HepG2 (cell line): Measurements from ENCODE around the gene ZNRF4. TPM values are rescaled to one million over a fixed set of nuclear protein-coding genes. Genes with fewer than 3 reads are reported as not detected.

Experiments used
- ATAC-seq: fragments of 200-7000 bp; cut with Tn5 transposase; 3 replicates; pipeline ENCODE4 v1.9.1; 2020; ENCODE audit warnings: mild to moderate bottlenecking, moderate library complexity
- BruUV-seq: library from RNA; stranded (reverse); fragments of 400-500 nt; replicated peaks from 2 replicates; lab custom pipeline; 2021; lab: Mats Ljungman, UMichigan
- CTCF ChIA-PET: fragments of 300-600 bp; formaldehyde crosslinking; extraction: SDS; loops from one replicate; lab custom pipeline; 2021; ENCODE audit warnings: low total read pairs, inconsistent platforms, low intra/inter-chr PET ratio; lab: Yijun Ruan, JAX
- POLR2A ChIA-PET: fragments of 350-600 bp; sonication (Branson Sonifier 250); formaldehyde crosslinking; loops from one replicate; lab custom pipeline; 2020; ENCODE audit warnings: antibody characterized with exemption, inconsistent platforms; lab: Yijun Ruan, JAX
- DNase-seq: peaks from one replicate; pipeline ENCODE4 v3.0.0-alpha.2; 2015; ENCODE audit warnings: low spot score
- FAIRE-seq: peaks from 3 replicates; lab custom pipeline; 2011; peaks lifted over from hg19 to GRCh38; lab: Jason Lieb, UNC
- H2AFZ ChIP-seq: one replicate; pipeline ENCODE4 v1.6.1; 2011; ENCODE audit warnings: low read length, inconsistent platforms
- H3K27ac ChIP-seq: fragments of 300-600 bp; 3 replicates; pipeline ENCODE4 v1.8.0; 2011; ENCODE audit warnings: mixed run types, mild to moderate bottlenecking, mixed read lengths, low read length, inconsistent platforms; ENCODE audit not compliant: insufficient read depth; ENCODE audit errors: extremely low read length
- H3K27me3 ChIP-seq, 2 experiments: fragments of 200-600 bp in 1 of 2; 2 replicates in 1 of 2; 3 replicates in 1 of 2; pipeline versions ENCODE4 v1.6.0 to v1.8.0; 2011; ENCODE audit warnings: low read length in 2 of 2, mild to moderate bottlenecking in 2 of 2, moderate library complexity in 2 of 2, inconsistent platforms in 1 of 2; ENCODE audit not compliant: insufficient read depth in 2 of 2, control insufficient read depth in 1 of 2
- H3K36me3 ChIP-seq, 2 experiments: fragments of 200-600 bp in 1 of 2; replicated peaks in 1 of 2; 2 replicates in 1 of 2; 3 replicates in 1 of 2; pipeline versions ENCODE4 v1.5.1 to v1.8.0; 2011; ENCODE audit warnings: low read length in 2 of 2, inconsistent platforms in 1 of 2; ENCODE audit not compliant: insufficient read depth in 2 of 2, control insufficient read depth in 1 of 2
- H3K4me1 ChIP-seq: 2 replicates; pipeline ENCODE4 v1.5.1; 2012; ENCODE audit warnings: low read length, inconsistent platforms; ENCODE audit not compliant: insufficient read depth
- H3K4me2 ChIP-seq: 2 replicates; pipeline ENCODE4 v1.6.0; 2011; ENCODE audit warnings: low read depth, low read length, inconsistent platforms
- H3K4me3 ChIP-seq, 3 experiments: fragments of 200-600 bp in 1 of 3; sonication (generic), shearing (Covaris generic) in 1 of 3; replicated peaks in 1 of 3; 2 replicates each; pipeline ENCODE4 v1.5.1; 2011 to 2016; ENCODE audit warnings: low read length in 3 of 3, inconsistent platforms in 2 of 3, low read depth in 2 of 3, mild to moderate bottlenecking in 2 of 3, control low read depth in 1 of 3, mixed read lengths in 1 of 3; ENCODE audit not compliant: insufficient read depth in 1 of 3
- H3K79me2 ChIP-seq: one replicate; pipeline ENCODE4 v1.6.1; 2011; ENCODE audit warnings: low read length, inconsistent platforms; ENCODE audit not compliant: insufficient read depth
- H3K9ac ChIP-seq: 2 replicates; pipeline ENCODE4 v1.6.0; 2011; ENCODE audit warnings: mild to moderate bottlenecking, low read depth, low read length, inconsistent platforms; ENCODE audit not compliant: insufficient read depth
- H3K9me3 ChIP-seq: 2 replicates; pipeline ENCODE4 v1.5.1; 2012; ENCODE audit warnings: mild to moderate bottlenecking, low read length
- H4K20me1 ChIP-seq: 2 replicates; pipeline ENCODE4 v1.6.0; 2011; ENCODE audit warnings: inconsistent platforms, mild to moderate bottlenecking, low read length, moderate library complexity; ENCODE audit not compliant: insufficient read depth
- FOXK2 ChIP-seq: fragments of 450-650 bp; IDR thresholded peaks from 2 replicates; pipeline ENCODE4 v1.6.1; 2016
- FOXO4 ChIP-seq: sonication (generic); formaldehyde crosslinking; conservative IDR thresholded peaks from 2 replicates; pipeline ENCODE4 v1.8.1; 2023; ENCODE audit warnings: missing genetic modification reagents
- KDM4B ChIP-seq: sonication (generic); formaldehyde crosslinking; IDR thresholded peaks from 2 replicates; pipeline ENCODE4 v1.4.0; 2020; ENCODE audit warnings: missing genetic modification reagents
- KLF12 ChIP-seq: sonication (generic); formaldehyde crosslinking; IDR thresholded peaks from 2 replicates; pipeline ENCODE4 v1.4.0; 2020; ENCODE audit warnings: missing genetic modification reagents, borderline replicate concordance
- MED13 ChIP-seq: sonication (generic); formaldehyde crosslinking; IDR thresholded peaks from 2 replicates; pipeline ENCODE4 v1.5.0; 2020; ENCODE audit warnings: missing genetic modification reagents
- NR2F2 ChIP-seq: IDR thresholded peaks from 2 replicates; pipeline ENCODE4 v1.6.1; 2012; ENCODE audit warnings: low read depth, inconsistent platforms, borderline replicate concordance
- POGZ ChIP-seq: sonication (generic); formaldehyde crosslinking; IDR thresholded peaks from 2 replicates; pipeline ENCODE4 v1.4.0; 2020; ENCODE audit warnings: mild to moderate bottlenecking, missing genetic modification reagents
- ZNF615 ChIP-seq: sonication (generic); formaldehyde crosslinking; IDR thresholded peaks from 2 replicates; pipeline ENCODE4 v1.5.0; 2020; ENCODE audit warnings: mild to moderate bottlenecking, missing genetic modification reagents, borderline replicate concordance
- ZNF687 ChIP-seq: sonication (generic); formaldehyde crosslinking; IDR thresholded peaks from 2 replicates; pipeline ENCODE4 v1.5.1; 2020; ENCODE audit warnings: mild to moderate bottlenecking, missing genetic modification reagents, moderate library complexity
- ZNF850 ChIP-seq: sonication (generic); formaldehyde crosslinking; conservative IDR thresholded peaks from 2 replicates; pipeline ENCODE4 v1.9.0; 2021; ENCODE audit warnings: mild to moderate bottlenecking, missing genetic modification reagents
- WGBS: methylation state at CpG from one replicate; pipeline ENCODE4 v1.1.6; 2017; ENCODE audit warnings: low lambda C conversion rate; 5-methylcytosine and 5-hydroxymethylcytosine counted together
- in situ Hi-C: cut with HindIII; loops from 2 replicates; pipeline ENCODE4 v1.10.0; 2017; ENCODE audit warnings: low pct_unique_long_range_greater_than_20kb; ENCODE audit not compliant: extremely low pct_ligation_motif_present
- intact Hi-C: fragments of 100-400 bp; cut with micrococcal nuclease; formaldehyde crosslinking; loops from one replicate; pipeline ENCODE4 v1.10.0; 2022; ENCODE audit not compliant: unreplicated experiment
- polyA plus RNA-seq, 8 experiments: library from polyadenylated mRNA; depleted of rRNA in 3 of 8; stranded (reverse) in 7 of 8; unstranded in 1 of 8; fragments of >200 nt; fragmentation: Illumina TruSeq in 4 of 8; extraction: Trizol in 4 of 8; gene quantifications; 2 replicates each; pipeline versions ENCODE4 v1.2.1 to v1.2.3, GENCODE V29; 2011 to 2016; ENCODE audit warnings: low read depth in 4 of 8, missing spikeins in 1 of 8, mixed read lengths in 1 of 8; ENCODE audit not compliant: insufficient read depth in 1 of 8
- total RNA-seq, 5 experiments: library from RNA; depleted of rRNA; stranded (reverse); fragments of >200 nt; fragmentation: Illumina TruSeq; extraction: Trizol; gene quantifications; 2 replicates each; pipeline ENCODE4 v1.2.3, GENCODE V29; 2016; ENCODE audit warnings: low read depth in 1 of 5

Gene ZNRF4
- total and polyA plus RNA-seq, 2 of the 13 experiments (the other 11 are each of a cell fraction or from before 2014, with no cell fraction given), result not detected

GRCh38 chr19:5484398-5485285 lies 29.4 kb downstream of the ZNRF4 start (continued):
- TF ChIP-seq MED13 (CRISPR knock-in tag) (no peak), POGZ (CRISPR knock-in tag) (no peak), FOXK2 (no peak), ZNF615 (CRISPR knock-in tag) (no peak)

DNA sequence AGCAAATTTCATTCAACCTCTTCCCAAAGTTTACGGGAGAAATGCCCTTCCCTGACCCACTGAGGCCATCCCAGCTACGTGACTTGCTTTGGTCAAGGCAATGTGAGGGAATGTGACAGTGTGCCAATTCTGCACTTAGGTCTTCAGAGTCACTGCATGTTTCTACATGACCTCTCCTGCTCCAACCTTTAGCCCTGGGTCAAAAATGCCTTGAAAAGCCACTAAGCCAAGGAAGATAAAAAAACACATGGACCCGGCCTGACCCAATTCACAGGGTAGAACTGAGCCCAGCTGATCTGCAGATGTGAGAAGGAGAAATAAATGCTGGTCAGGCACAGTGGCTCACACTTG lies 30.0 kb downstream of the ZNRF4 start:
- BruUV-seq, result no TSS peak
- FAIRE-seq, result no peak

More for the DNA sequence above, 30.0 kb downstream of the ZNRF4 start:
- DNase-seq, result no peak
- TF ChIP-seq FOXO4 (CRISPR knock-in tag), result 0 out of 2 replicates have a peak, but pooled peaks have one; percentile 29
- no peak for TF ChIP-seq KDM4B
- TF ChIP-seq ZNF687 (CRISPR knock-in tag), result no peak
- TF ChIP-seq NR2F2, result 0 out of 2 replicates have a peak, but pooled peaks have one; percentile 21
- TF ChIP-seq KLF12, result 0 out of 2 replicates have a peak, but pooled peaks have one; percentile 1
- no peak for TF ChIP-seq ZNF850 (CRISPR knock-in tag)
- Histone ChIP-seq H3K36me3 (no peaks in the 10 kb centered on the region), H3K27me3 (no peaks in the 10 kb centered on the region), H3K4me1 (peaks cover 37% of the 10 kb centered on the region), H3K79me2 (no peaks in the 10 kb centered on the region), H3K27ac (peak overlapping the region; percentile 52), H3K9ac (no peak overlapping the region), H3K9me3 (peaks cover 11% of the 10 kb centered on the region), H3K4me2 (peak overlapping the region; percentile 46; the same call in 1 of the 2 replicates), H4K20me1 (no peaks in the 10 kb centered on the region), H2AFZ (no peak overlapping the region), H3K4me3 (no peak overlapping the region)
- intact Hi-C loops (loop anchor here (10.0 kb wide), 1 partner anchor 130 kb away; no protein-coding TSS in a partner anchor), in situ Hi-C loops (no loop called here)
- peak; percentile 12; the same call in 1 of the 3 replicates for ATAC-seq
- CTCF ChIA-PET, result no interaction called here
- POLR2A ChIA-PET, result no interaction called here
- 4% methylated on average over 3 of the region's 3 CpGs for WGBS
